Colonic mucosa (tissue), 4 donors: ENCODE data around the gene TOR1A. TPM values are rescaled to one million over a fixed set of nuclear protein-coding genes. Genes with fewer than 3 reads are reported as not detected.

Source experiments
- DNase-seq: peaks from one replicate; pipeline ENCODE4 v3.0.0-alpha.2; 2020
- H3K27ac ChIP-seq: fragments of 200-600 bp; one replicate; pipeline ENCODE4 v1.8.0; 2021
- H3K27me3 ChIP-seq: fragments of 200-600 bp; one replicate; pipeline ENCODE4 v1.8.0; 2021
- H3K36me3 ChIP-seq: fragments of 200-600 bp; one replicate; pipeline ENCODE4 v1.8.0; 2021
- H3K4me1 ChIP-seq: fragments of 200-600 bp; one replicate; pipeline ENCODE4 v1.8.0; 2021; ENCODE audit warnings: mild to moderate bottlenecking
- H3K4me3 ChIP-seq: fragments of 200-600 bp; one replicate; pipeline ENCODE4 v1.8.0; 2021
- H3K9ac ChIP-seq, 2 donors: one replicate each; pipeline ENCODE4 v1.7.0; 2013; ENCODE audit warnings: control low read depth in 2 of 2, low read depth in 2 of 2, low read length in 2 of 2
- H3K9me3 ChIP-seq: fragments of 200-600 bp; one replicate; pipeline ENCODE4 v1.8.0; 2021
- CTCF ChIP-seq: fragments of 200-600 bp; IDR thresholded peaks from one replicate; pipeline ENCODE4 v1.8.0; 2022; ENCODE audit warnings: antibody characterized with exemption, mild to moderate bottlenecking
- intact Hi-C: fragments of 100-400 bp; cut with DNase I; formaldehyde crosslinking; loops from one replicate; pipeline ENCODE4 v1.14.1; 2022
- total RNA-seq, 2 donors: library from RNA; stranded (reverse); fragmentation: NEBNext Ultra II Directional in 1 of 2; extraction: Animal tissue kit (Norgen Biotek cat#: 25700) in 1 of 2; gene quantifications; one replicate each; pipeline ENCODE4 v1.2.1, GENCODE V29; 2021
- donor health status: healthy.
- donor health status: DM: no; HTN: no; CAD: no.
- donor health status: DM: no; HTN: no; CAD: no.

The TOR1A gene
- total RNA-seq, 2 donors from 2014 or later, result 31.0 to 31.1 TPM

- H3K4me1 ChIP-seq, result no peaks in the 10 kb centered on the region
- H3K9ac ChIP-seq, result no peak overlapping the region
- no peak for DNase-seq
- no peaks in the 10 kb centered on the region for H3K36me3 ChIP-seq
- no peaks in the 10 kb centered on the region for H3K27me3 ChIP-seq
- intact Hi-C loops, result no loop called here
- no peaks in the 10 kb centered on the region for H3K9me3 ChIP-seq
- H3K4me3 ChIP-seq, result no peak overlapping the region
- no peak for TF ChIP-seq CTCF
- no peak overlapping the region for H3K27ac ChIP-seq
Observed at GRCh38 chr9:129868023-129868871, 44.3 kb upstream of the TOR1A start.

GRCh38 chr9:129867136-129868022 lies 43.4 kb upstream of the TOR1A start:
- H3K9me3 ChIP-seq, result no peaks in the 10 kb centered on the region
- no peaks in the 10 kb centered on the region for H3K4me1 ChIP-seq
- TF ChIP-seq CTCF, result no peak
- H3K9ac ChIP-seq, result peak overlapping the region in 1 of 2 donors; percentile 12
- intact Hi-C loops, result no loop called here
- no peak for DNase-seq
- no peak overlapping the region for H3K4me3 ChIP-seq
- H3K36me3 ChIP-seq, result no peaks in the 10 kb centered on the region
- no peak overlapping the region for H3K27ac ChIP-seq
- no peaks in the 10 kb centered on the region for H3K27me3 ChIP-seq

- no peak for DNase-seq
- TF ChIP-seq CTCF, result no peak
- no peak overlapping the region for H3K9ac ChIP-seq
- no peaks in the 10 kb centered on the region for H3K27me3 ChIP-seq
- H3K9me3 ChIP-seq, result no peaks in the 10 kb centered on the region
- H3K4me3 ChIP-seq, result no peak overlapping the region
- no peaks in the 10 kb centered on the region for H3K4me1 ChIP-seq
- intact Hi-C loops, result no loop called here
- no peaks in the 10 kb centered on the region for H3K36me3 ChIP-seq
- H3K27ac ChIP-seq, result no peak overlapping the region
Observed at GRCh38 chr9:129866394-129867135, 42.6 kb upstream of the TOR1A start.

- no peak overlapping the region for H3K27ac ChIP-seq
Observed at GRCh38 chr9:129865668-129866320, 41.9 kb upstream of the TOR1A start.

More at GRCh38 chr9:129865668-129866320, 41.9 kb upstream of the TOR1A start:
- intact Hi-C loops, result no loop called here
- Histone ChIP-seq H3K9me3 (no peaks in the 10 kb centered on the region), H3K27me3 (no peaks in the 10 kb centered on the region), H3K4me1 (no peaks in the 10 kb centered on the region), H3K9ac (no peak overlapping the region), H3K4me3 (no peak overlapping the region), H3K36me3 (no peaks in the 10 kb centered on the region)
- no peak for TF ChIP-seq CTCF
- no peak for DNase-seq
